Measurements from ENCODE around the gene PRSS1. TPM values are rescaled to one million over a fixed set of nuclear protein-coding genes. Genes with fewer than 3 reads are reported as not detected.

The PRSS1 gene
- polyA plus RNA-seq, 1 donor from 2014 or later, result not detected

GRCh38 chr7:142722248-142722794, 27.0 kb upstream of the PRSS1 start:
- no peaks in the 10 kb centered on the region for H3K9me2 ChIP-seq (ENCODE audit: insufficient read depth, low read length)
- no peaks in the 10 kb centered on the region for H4K20me1 ChIP-seq (ENCODE audit: insufficient read depth)
- no peaks in the 10 kb centered on the region for H3K27me3 ChIP-seq (ENCODE audit: insufficient read depth, low read depth, low read length)
- no peaks in the 10 kb centered on the region for H3K9me3 ChIP-seq (ENCODE audit: low read length)
- no peak overlapping the region for H3K9ac ChIP-seq (ENCODE audit: low read length)
- no peak overlapping the region for H3K27ac ChIP-seq (ENCODE audit: low read length)
- H3K79me2 ChIP-seq (replicated peaks; ENCODE audit: insufficient read depth, low read length), result no peaks in the 10 kb centered on the region
- no peak for TF ChIP-seq SMC3 (conservative IDR thresholded peaks at IDR 0.05; ENCODE audit: poor library complexity)
- no peak for TF ChIP-seq RAD21 (conservative IDR thresholded peaks at IDR 0.05)
- H3F3A ChIP-seq (ENCODE audit: insufficient read depth, low read length, poor library complexity, severe bottlenecking), result no peaks in the 10 kb centered on the region
- H3K4me2 ChIP-seq (ENCODE audit: low read length), result no peak overlapping the region
- no peak overlapping the region for H2AFZ ChIP-seq (ENCODE audit: low read depth, low read length)
- no peak overlapping the region for H3K4me3 ChIP-seq (ENCODE audit: low read length)
- no peaks in the 10 kb centered on the region for H3K36me3 ChIP-seq (ENCODE audit: insufficient read depth, low read length)

GRCh38 chr7:142733271-142733670, 16.0 kb upstream of the PRSS1 start:
- H3K4me3 ChIP-seq (ENCODE audit: low read length), result no peak overlapping the region
- H3K9me3 ChIP-seq (ENCODE audit: low read length), result no peaks in the 10 kb centered on the region
- H3F3A ChIP-seq (ENCODE audit: insufficient read depth, low read length, poor library complexity, severe bottlenecking), result no peaks in the 10 kb centered on the region
- no peaks in the 10 kb centered on the region for H3K9me2 ChIP-seq (ENCODE audit: insufficient read depth, low read length)
- H3K79me2 ChIP-seq (replicated peaks; ENCODE audit: insufficient read depth, low read length), result no peaks in the 10 kb centered on the region
- TF ChIP-seq EZH2 (IDR thresholded peaks at IDR 0.05; ENCODE audit: borderline replicate concordance, insufficient read depth, low read length, poor library complexity, severe bottlenecking) (no peak), MXI1 (conservative IDR thresholded peaks at IDR 0.05; ENCODE audit: poor library complexity, severe bottlenecking) (no peak), POLR2AphosphoS5 (IDR thresholded peaks at IDR 0.05) (no peak), TAF1 (IDR thresholded peaks at IDR 0.05; ENCODE audit: low read depth) (no peak), REST (IDR thresholded peaks at IDR 0.05; ENCODE audit: borderline replicate concordance) (no peak), CTCF (IDR thresholded peaks at IDR 0.05; ENCODE audit: poor library complexity, severe bottlenecking) (no peak), EP300 (conservative IDR thresholded peaks at IDR 0.05; ENCODE audit: poor library complexity, severe bottlenecking) (no peak), SMC3 (conservative IDR thresholded peaks at IDR 0.05; ENCODE audit: poor library complexity) (no peak), RAD21 (conservative IDR thresholded peaks at IDR 0.05) (no peak)
- no peak overlapping the region for H3K27ac ChIP-seq (ENCODE audit: low read length)
- no peak overlapping the region for H3K4me2 ChIP-seq (ENCODE audit: low read length)
- H2AFZ ChIP-seq (ENCODE audit: low read depth, low read length), result no peak overlapping the region
- no peaks in the 10 kb centered on the region for H4K20me1 ChIP-seq (ENCODE audit: insufficient read depth)
- H3K36me3 ChIP-seq (ENCODE audit: insufficient read depth, low read length), result no peaks in the 10 kb centered on the region
- no peaks in the 10 kb centered on the region for H3K27me3 ChIP-seq (ENCODE audit: insufficient read depth, low read depth, low read length)
- no peak overlapping the region for H3K9ac ChIP-seq (ENCODE audit: low read length)
